HG02970 (cell line): ENCODE data around the gene LHFPL2.

ENCODE experiments used
- ATAC-seq: cut with Tn5 transposase; IDR thresholded peaks from one replicate; pipeline ENCODE4 v1.9.1; 2021; ENCODE audit warnings: mild to moderate bottlenecking, moderate library complexity, moderate number of reproducible peaks; ENCODE audit not compliant: unreplicated experiment, low FRiP score

The LHFPL2 gene

GRCh38 chr5:78644741-78645300 is 3.8 kb downstream of the LHFPL2 start:
- no peak for ATAC-seq

GRCh38 chr5:78644129-78644528 is 4.4 kb downstream of the LHFPL2 start:
- ATAC-seq: no peak

GRCh38 chr5:78642701-78643100 is 5.9 kb downstream of the LHFPL2 start:
- no peak for ATAC-seq

GRCh38 chr5:78640662-78641474 is 7.7 kb downstream of the LHFPL2 start:
- no peak for ATAC-seq

- ATAC-seq: no peak
Observed at GRCh38 chr5:78639791-78640190, 8.8 kb downstream of the LHFPL2 start.

- ATAC-seq: no peak
Observed at GRCh38 chr5:78638973-78639669, 9.5 kb downstream of the LHFPL2 start.

GRCh38 chr5:78638423-78638822 is 10.1 kb downstream of the LHFPL2 start:
- ATAC-seq: no peak

- ATAC-seq: no peak
Observed at GRCh38 chr5:78637468-78637867, 11.1 kb downstream of the LHFPL2 start.

- no peak for ATAC-seq
Observed at GRCh38 chr5:78636682-78637081, 11.9 kb downstream of the LHFPL2 start.

GRCh38 chr5:78634634-78635033 is 13.9 kb downstream of the LHFPL2 start:
- ATAC-seq: no peak

- ATAC-seq: no peak
Observed at GRCh38 chr5:78634229-78634628, 14.3 kb downstream of the LHFPL2 start.

- no peak for ATAC-seq
Observed at GRCh38 chr5:78633700-78634099, 14.9 kb downstream of the LHFPL2 start.

GRCh38 chr5:78632467-78632866 is 16.1 kb downstream of the LHFPL2 start:
- no peak for ATAC-seq

- no peak for ATAC-seq
Observed at GRCh38 chr5:78631931-78632330, 16.6 kb downstream of the LHFPL2 start.

GRCh38 chr5:78630047-78630446 is 18.5 kb downstream of the LHFPL2 start:
- ATAC-seq: no peak

- ATAC-seq: no peak
Observed at GRCh38 chr5:78629624-78630023, 18.9 kb downstream of the LHFPL2 start.

- no peak for ATAC-seq
Observed at GRCh38 chr5:78628270-78628992, 20.1 kb downstream of the LHFPL2 start.

- ATAC-seq: no peak
Observed at GRCh38 chr5:78627766-78628165, 20.8 kb downstream of the LHFPL2 start.

- ATAC-seq: no peak
Observed at GRCh38 chr5:78627175-78627574, 21.4 kb downstream of the LHFPL2 start.

- ATAC-seq: no peak
Observed at GRCh38 chr5:78626009-78626571, 22.5 kb downstream of the LHFPL2 start.

GRCh38 chr5:78624992-78625391 is 23.6 kb downstream of the LHFPL2 start:
- no peak for ATAC-seq
